Measurements from ENCODE around the gene GJB1.

GJB1 gene

GRCh38 chrX:71225676-71226075 lies 2.7 kb downstream of the GJB1 start:
- H3K4me3 ChIP-seq (ENCODE audit: low read length): no peak overlapping the region
- TF ChIP-seq, protein P1, sequence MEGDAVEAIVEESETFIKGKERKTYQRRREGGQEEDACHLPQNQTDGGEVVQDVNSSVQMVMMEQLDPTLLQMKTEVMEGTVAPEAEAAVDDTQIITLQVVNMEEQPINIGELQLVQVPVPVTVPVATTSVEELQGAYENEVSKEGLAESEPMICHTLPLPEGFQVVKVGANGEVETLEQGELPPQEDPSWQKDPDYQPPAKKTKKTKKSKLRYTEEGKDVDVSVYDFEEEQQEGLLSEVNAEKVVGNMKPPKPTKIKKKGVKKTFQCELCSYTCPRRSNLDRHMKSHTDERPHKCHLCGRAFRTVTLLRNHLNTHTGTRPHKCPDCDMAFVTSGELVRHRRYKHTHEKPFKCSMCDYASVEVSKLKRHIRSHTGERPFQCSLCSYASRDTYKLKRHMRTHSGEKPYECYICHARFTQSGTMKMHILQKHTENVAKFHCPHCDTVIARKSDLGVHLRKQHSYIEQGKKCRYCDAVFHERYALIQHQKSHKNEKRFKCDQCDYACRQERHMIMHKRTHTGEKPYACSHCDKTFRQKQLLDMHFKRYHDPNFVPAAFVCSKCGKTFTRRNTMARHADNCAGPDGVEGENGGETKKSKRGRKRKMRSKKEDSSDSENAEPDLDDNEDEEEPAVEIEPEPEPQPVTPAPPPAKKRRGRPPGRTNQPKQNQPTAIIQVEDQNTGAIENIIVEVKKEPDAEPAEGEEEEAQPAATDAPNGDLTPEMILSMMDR (conservative IDR thresholded peaks at IDR 0.05; ENCODE audit: low read length): no peak
- no peak for DNase-seq (ENCODE audit: low read depth)

GRCh38 chrX:71227370-71228062 lies 4.5 kb downstream of the GJB1 start:
- no peak overlapping the region for H3K4me3 ChIP-seq (ENCODE audit: low read length)
- no peak for DNase-seq (ENCODE audit: low read depth)
- TF ChIP-seq, protein P1 (conservative IDR thresholded peaks at IDR 0.05; ENCODE audit: low read length): no peak

- no peak for DNase-seq (ENCODE audit: low read depth)
- TF ChIP-seq, protein P1 (conservative IDR thresholded peaks at IDR 0.05; ENCODE audit: low read length): no peak
- H3K4me3 ChIP-seq (ENCODE audit: low read length): no peak overlapping the region
Observed at GRCh38 chrX:71228063-71228642, 5.1 kb downstream of the GJB1 start.

GRCh38 chrX:71235482-71235881 lies 12.5 kb downstream of the GJB1 start:
- DNase-seq (ENCODE audit: low read depth): no peak
- TF ChIP-seq, protein P1 (conservative IDR thresholded peaks at IDR 0.05; ENCODE audit: low read length): no peak
- no peak overlapping the region for H3K4me3 ChIP-seq (ENCODE audit: low read length)

- TF ChIP-seq, protein P1 (conservative IDR thresholded peaks at IDR 0.05; ENCODE audit: low read length): no peak
- no peak for DNase-seq (ENCODE audit: low read depth)
- H3K4me3 ChIP-seq (ENCODE audit: low read length): no peak overlapping the region
Observed at GRCh38 chrX:71236836-71237235, 13.8 kb downstream of the GJB1 start.

DNA sequence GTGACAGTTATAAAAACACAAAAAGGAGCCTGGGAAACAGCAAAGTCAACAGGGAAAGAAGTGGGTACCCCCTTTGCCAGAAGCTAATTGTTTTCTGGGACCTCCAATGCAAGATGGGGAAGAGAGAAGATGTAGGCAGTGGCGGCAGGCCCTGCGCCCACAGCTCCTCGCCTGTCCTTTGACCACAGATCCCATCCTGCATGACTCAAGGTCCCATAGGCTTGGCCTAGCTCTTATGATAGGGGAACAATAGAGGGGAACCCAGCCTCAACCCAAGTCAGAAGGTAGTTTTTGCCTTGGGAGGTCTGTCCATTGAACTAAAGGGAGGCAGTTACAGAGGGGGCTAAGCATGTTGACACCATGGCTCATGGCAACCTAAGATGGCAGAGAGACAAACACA lies 16.8 kb downstream of the GJB1 start:
- H3K4me3 ChIP-seq (ENCODE audit: low read length): no peak overlapping the region
- DNase-seq (ENCODE audit: low read depth): no peak
- TF ChIP-seq, protein P1 (conservative IDR thresholded peaks at IDR 0.05; ENCODE audit: low read length): no peak

GRCh38 chrX:71241301-71241700 lies 18.3 kb downstream of the GJB1 start:
- DNase-seq (ENCODE audit: low read depth): no peak
- TF ChIP-seq, protein P1 (conservative IDR thresholded peaks at IDR 0.05; ENCODE audit: low read length): no peak
- no peak overlapping the region for H3K4me3 ChIP-seq (ENCODE audit: low read length)
